CD4-positive, alpha-beta T cell (primary cell): Measurements from ENCODE around the gene SDK1. TPM values are rescaled to one million over a fixed set of nuclear protein-coding genes. Genes with fewer than 3 reads are reported as not detected.

ENCODE experiments used
- ATAC-seq: fragments of 200-7000 bp; cut with Tn5 transposase; one replicate; pipeline ENCODE4 v1.10.0; 2022; ENCODE audit warnings: mild to moderate bottlenecking; ENCODE audit not compliant: poor library complexity
- CTCF ChIA-PET: fragments of 350-600 bp; sonication (Branson Sonifier 250); formaldehyde crosslinking; loops from one replicate; lab custom pipeline; 2021; ENCODE audit warnings: antibody characterized with exemption, inconsistent platforms; lab: Charles Lee
- POLR2A ChIA-PET: fragments of 350-600 bp; sonication (Branson Sonifier 250); formaldehyde crosslinking; loops from one replicate; lab custom pipeline; 2021; ENCODE audit warnings: antibody characterized with exemption, inconsistent platforms; lab: Charles Lee
- DNase-seq, 14 experiments: peaks; one replicate each; pipeline ENCODE4 v3.0.0-alpha.2; 2013 to 2020; ENCODE audit warnings: mixed read lengths in 2 of 14
- H3K27ac ChIP-seq, 2 donors: one replicate each; pipeline versions ENCODE4 v1.5.1 to v1.7.0; 2013; ENCODE audit warnings: low read length in 2 of 2, low read depth in 1 of 2, mild to moderate bottlenecking in 1 of 2
- H3K27me3 ChIP-seq, 2 experiments: 1 replicate in 1 of 2; 2 replicates in 1 of 2; pipeline versions ENCODE4 v1.6.1 to v1.7.0; 2013; ENCODE audit warnings: low read length in 2 of 2, control low read depth in 1 of 2, mild to moderate bottlenecking in 1 of 2, moderate library complexity in 1 of 2; ENCODE audit not compliant: insufficient read depth in 2 of 2, control insufficient read depth in 1 of 2
- H3K36me3 ChIP-seq: one replicate; pipeline ENCODE4 v1.6.1; 2013; ENCODE audit warnings: low read length, control low read depth; ENCODE audit not compliant: insufficient read depth
- H3K4me1 ChIP-seq: one replicate; pipeline ENCODE4 v1.6.1; 2013; ENCODE audit warnings: low read length, control low read depth; ENCODE audit not compliant: insufficient read depth
- H3K4me3 ChIP-seq: one replicate; pipeline ENCODE4 v1.5.1; 2013; ENCODE audit warnings: mild to moderate bottlenecking, low read length, moderate library complexity
- H3K9me3 ChIP-seq, 2 experiments: 1 replicate in 1 of 2; 2 replicates in 1 of 2; pipeline versions ENCODE4 v1.6.1 to v1.7.0; 2013; ENCODE audit warnings: low read length in 2 of 2, mild to moderate bottlenecking in 2 of 2, control low read depth in 1 of 2, moderate library complexity in 1 of 2; ENCODE audit not compliant: control insufficient read depth in 1 of 2, insufficient read depth in 1 of 2
- H3K27ac Mint-ChIP-seq: one replicate; pipeline ENCODE4 v1.8.0; 2020; ENCODE audit warnings: mixed read lengths
- H3K27me3 Mint-ChIP-seq: one replicate; pipeline ENCODE4 v1.8.0; 2021; ENCODE audit warnings: mixed read lengths
- H3K36me3 Mint-ChIP-seq: one replicate; pipeline ENCODE4 v1.8.0; 2021; ENCODE audit warnings: low read depth, mixed read lengths
- H3K4me1 Mint-ChIP-seq: one replicate; pipeline ENCODE4 v1.8.0; 2021; ENCODE audit warnings: low read depth, mixed read lengths
- H3K4me3 Mint-ChIP-seq: one replicate; pipeline ENCODE4 v1.8.0; 2020; ENCODE audit warnings: mild to moderate bottlenecking, mixed read lengths
- H3K9me3 Mint-ChIP-seq: one replicate; pipeline ENCODE4 v1.8.0; 2020; ENCODE audit warnings: mixed read lengths
- CTCF ChIP-seq: fragments of 200-600 bp; IDR thresholded peaks from one replicate; pipeline ENCODE4 v1.8.0; 2022; ENCODE audit warnings: antibody characterized with exemption, mild to moderate bottlenecking
- intact Hi-C, 2 experiments: fragments of 100-400 bp; cut with DNase I in 1 of 2; cut with micrococcal nuclease in 1 of 2; formaldehyde crosslinking; loops; one replicate each; pipeline versions ENCODE4 v1.15.1 to v1.9.0; 2023 to 2025; cut with DNase I, micrococcal nuclease
- total RNA-seq, 174 experiments: library from RNA in 2 of 174; stranded (reverse) in 2 of 174; gene quantifications; one replicate each; pipeline ENCODE4 v1.2.3 and lab custom pipeline; 2021 to 2026

Gene SDK1
- total RNA-seq, 2 experiments from 2014 or later = 1.1 to 1.3 TPM

- Mint-ChIP-seq H3K27ac (no peak overlapping the region), H3K9me3 (no peaks in the 10 kb centered on the region), H3K4me1 (peaks cover 5% of the 10 kb centered on the region), H3K4me3 (no peak overlapping the region), H3K36me3 (no peaks in the 10 kb centered on the region), H3K27me3 (no peaks in the 10 kb centered on the region)
- Histone ChIP-seq H3K36me3 (no peaks in the 10 kb centered on the region), H3K9me3 (peaks cover 0 to 14% of the 10 kb centered on the region in 2 experiments), H3K27ac (no peak overlapping the region), H3K4me3 (no peak overlapping the region), H3K27me3 (no peaks in the 10 kb centered on the region), H3K4me1 (no peaks in the 10 kb centered on the region)
- ChIA-PET POLR2A (no interaction called here), CTCF (interaction anchor here (0.6 kb wide), 1 partner anchor 85 kb away, joined by 3 read pairs; no protein-coding TSS in a partner anchor)
- DNase-seq (no peak), ATAC-seq (no peak)
- TF ChIP-seq CTCF = no peak
- intact Hi-C loops = no loop called here
These were observed 907.5 kb downstream of the SDK1 start for GRCh38 chr7:4208586-4208985.

- H3K9me3 ChIP-seq = peaks cover 0 to 11% of the 10 kb centered on the region in 2 experiments
- no peaks in the 10 kb centered on the region for H3K4me1 ChIP-seq
- no peak overlapping the region for H3K4me3 ChIP-seq
- DNase-seq (no peak), ATAC-seq (no peak)
- intact Hi-C loops = no loop called here
- ChIA-PET CTCF (interaction anchor here (0.6 kb wide), 1 partner anchor 84 kb away, joined by 3 read pairs; no protein-coding TSS in a partner anchor), POLR2A (no interaction called here)
- Mint-ChIP-seq H3K9me3 (no peaks in the 10 kb centered on the region), H3K4me3 (no peak overlapping the region), H3K27ac (no peak overlapping the region), H3K36me3 (no peaks in the 10 kb centered on the region), H3K27me3 (no peaks in the 10 kb centered on the region), H3K4me1 (peaks cover 5% of the 10 kb centered on the region)
- H3K36me3 ChIP-seq = no peaks in the 10 kb centered on the region
- no peak overlapping the region for H3K27ac ChIP-seq
- H3K27me3 ChIP-seq = no peaks in the 10 kb centered on the region
- no peak for TF ChIP-seq CTCF
These were observed 908.1 kb downstream of the SDK1 start for GRCh38 chr7:4209126-4209525.

- Histone ChIP-seq H3K9me3 (peaks cover 0 to 10% of the 10 kb centered on the region in 2 experiments), H3K4me1 (no peaks in the 10 kb centered on the region), H3K36me3 (no peaks in the 10 kb centered on the region), H3K4me3 (no peak overlapping the region), H3K27ac (no peak overlapping the region), H3K27me3 (no peaks in the 10 kb centered on the region)
- CTCF ChIA-PET = no interaction called here
- H3K4me3 Mint-ChIP-seq = no peak overlapping the region
- POLR2A ChIA-PET = no interaction called here
- ATAC-seq (no peak), DNase-seq (no peak)
- H3K4me1 Mint-ChIP-seq = peaks cover under 1% of the 10 kb centered on the region
- H3K36me3 Mint-ChIP-seq = no peaks in the 10 kb centered on the region
- no peaks in the 10 kb centered on the region for H3K9me3 Mint-ChIP-seq
- no peak overlapping the region for H3K27ac Mint-ChIP-seq
- no peaks in the 10 kb centered on the region for H3K27me3 Mint-ChIP-seq
- no peak for TF ChIP-seq CTCF
- intact Hi-C loops = no loop called here
These were observed 908.9 kb downstream of the SDK1 start for GRCh38 chr7:4209966-4210365.
